ENCODE results near the gene SORBS2.

DNA sequence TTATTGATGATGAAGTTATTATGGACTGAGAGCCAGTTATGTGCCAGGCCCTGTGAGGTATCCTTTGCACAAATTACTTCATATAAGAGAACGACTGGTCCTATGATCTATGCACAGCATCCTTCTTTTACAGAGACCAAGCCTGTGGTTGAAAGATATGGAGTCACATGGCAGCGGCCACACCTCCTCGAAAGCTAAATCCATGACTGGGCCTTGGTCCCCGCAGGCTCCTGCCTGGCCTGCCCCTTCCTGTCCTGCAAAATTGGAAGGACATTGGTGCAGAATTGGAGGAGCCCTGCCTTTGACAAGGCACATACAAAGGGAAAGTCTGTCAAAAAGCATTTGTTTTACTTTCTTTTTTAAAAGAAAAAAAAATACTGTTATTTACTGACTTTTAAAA is 18.3 kb downstream of the SORBS2 start:
- TF ChIP-seq, protein P1, sequence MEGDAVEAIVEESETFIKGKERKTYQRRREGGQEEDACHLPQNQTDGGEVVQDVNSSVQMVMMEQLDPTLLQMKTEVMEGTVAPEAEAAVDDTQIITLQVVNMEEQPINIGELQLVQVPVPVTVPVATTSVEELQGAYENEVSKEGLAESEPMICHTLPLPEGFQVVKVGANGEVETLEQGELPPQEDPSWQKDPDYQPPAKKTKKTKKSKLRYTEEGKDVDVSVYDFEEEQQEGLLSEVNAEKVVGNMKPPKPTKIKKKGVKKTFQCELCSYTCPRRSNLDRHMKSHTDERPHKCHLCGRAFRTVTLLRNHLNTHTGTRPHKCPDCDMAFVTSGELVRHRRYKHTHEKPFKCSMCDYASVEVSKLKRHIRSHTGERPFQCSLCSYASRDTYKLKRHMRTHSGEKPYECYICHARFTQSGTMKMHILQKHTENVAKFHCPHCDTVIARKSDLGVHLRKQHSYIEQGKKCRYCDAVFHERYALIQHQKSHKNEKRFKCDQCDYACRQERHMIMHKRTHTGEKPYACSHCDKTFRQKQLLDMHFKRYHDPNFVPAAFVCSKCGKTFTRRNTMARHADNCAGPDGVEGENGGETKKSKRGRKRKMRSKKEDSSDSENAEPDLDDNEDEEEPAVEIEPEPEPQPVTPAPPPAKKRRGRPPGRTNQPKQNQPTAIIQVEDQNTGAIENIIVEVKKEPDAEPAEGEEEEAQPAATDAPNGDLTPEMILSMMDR (IDR thresholded peaks at IDR 0.05): no peak
- no peak for TF ChIP-seq ZNF138 (CRISPR knock-in tag; conservative IDR thresholded peaks at IDR 0.05)
- TF ChIP-seq CREB1 (CRISPR knock-in tag; IDR thresholded peaks at IDR 0.05): no peak

Data from WTC11 (cell line).